SU-DHL-6 (cell line): Measurements from ENCODE around the gene ARHGAP44.

Source experiments
- H2AFZ ChIP-seq: fragments of 200-600 bp; sonication (generic); 2 replicates; pipeline ENCODE4 v1.6.1; 2014; ENCODE audit warnings: low read depth, mild to moderate bottlenecking, moderate library complexity, mixed read lengths, antibody characterized with exemption, low read length; ENCODE audit not compliant: severe bottlenecking
- H3F3A ChIP-seq: fragments of 200-600 bp; shearing (Covaris generic); 2 replicates; pipeline ENCODE4 v1.6.0; 2016; ENCODE audit warnings: antibody characterized with exemption, mild to moderate bottlenecking; ENCODE audit not compliant: insufficient read depth
- H3K27ac ChIP-seq: fragments of 200-600 bp; sonication (generic); 2 replicates; pipeline ENCODE4 v1.5.1; 2016; ENCODE audit warnings: low read depth, mild to moderate bottlenecking, low read length, moderate library complexity, mixed read lengths
- H3K27me3 ChIP-seq: fragments of 200-600 bp; sonication (generic), shearing (Covaris generic); 2 replicates; pipeline ENCODE4 v1.6.0; 2014; ENCODE audit warnings: mild to moderate bottlenecking, low read length
- H3K36me3 ChIP-seq: fragments of 200-600 bp; sonication (generic); 2 replicates; pipeline ENCODE4 v1.6.1; 2014; ENCODE audit warnings: mild to moderate bottlenecking, low read length, mixed read lengths
- H3K4me2 ChIP-seq: fragments of 300-600, 200-600 bp; shearing (Covaris generic), sonication (generic); 2 replicates; pipeline ENCODE4 v1.6.0; 2014; ENCODE audit warnings: low read length, low read depth, mild to moderate bottlenecking; ENCODE audit not compliant: poor library complexity, severe bottlenecking
- H3K4me3 ChIP-seq: fragments of 200-600 bp; sonication (generic); 2 replicates; pipeline ENCODE4 v1.5.1; 2014; ENCODE audit warnings: antibody characterized with exemption, low read length, mild to moderate bottlenecking, mixed read lengths; ENCODE audit not compliant: insufficient read depth, poor library complexity, severe bottlenecking
- H3K79me2 ChIP-seq: fragments of 200-600 bp; sonication (generic); 2 replicates; pipeline ENCODE4 v1.6.1; 2014; ENCODE audit warnings: mild to moderate bottlenecking, low read length, moderate library complexity; ENCODE audit not compliant: insufficient read depth
- H3K9ac ChIP-seq: fragments of 200-600 bp; sonication (generic); 2 replicates; pipeline ENCODE4 v1.7.0; 2014; ENCODE audit warnings: mild to moderate bottlenecking, low read length
- H3K9me2 ChIP-seq: fragments of 200-600 bp; sonication (generic); replicated peaks from 2 replicates; pipeline ENCODE4 v1.6.1; 2014; ENCODE audit warnings: low read length; ENCODE audit not compliant: insufficient read depth
- H3K9me3 ChIP-seq: fragments of 200-600 bp; sonication (generic); 2 replicates; pipeline ENCODE4 v1.6.1; 2014; ENCODE audit warnings: low read length, mixed read lengths; ENCODE audit not compliant: insufficient read depth
- H4K20me1 ChIP-seq: fragments of 200-600 bp; sonication (generic); 2 replicates; pipeline ENCODE4 v1.6.1; 2014; ENCODE audit warnings: low read depth, mild to moderate bottlenecking, antibody characterized with exemption, low read length, moderate library complexity, mixed read lengths
- EZH2phosphoT487 ChIP-seq: fragments of 200-600 bp; sonication (generic), shearing (Covaris generic); conservative IDR thresholded peaks from 2 replicates; pipeline ENCODE4 v1.6.1; 2018; ENCODE audit warnings: mild to moderate bottlenecking, antibody characterized with exemption, low read length, moderate library complexity, mixed read lengths
- TF ChIP-seq, protein P1 (sequence below): fragments of 200-600 bp; sonication (generic); IDR thresholded peaks from one replicate; pipeline ENCODE4 v1.5.1; 2017; ENCODE audit warnings: antibody characterized with exemption, mild to moderate bottlenecking, low read length, moderate library complexity; ENCODE audit not compliant: insufficient read depth, poor library complexity, severe bottlenecking

Gene ARHGAP44

DNA sequence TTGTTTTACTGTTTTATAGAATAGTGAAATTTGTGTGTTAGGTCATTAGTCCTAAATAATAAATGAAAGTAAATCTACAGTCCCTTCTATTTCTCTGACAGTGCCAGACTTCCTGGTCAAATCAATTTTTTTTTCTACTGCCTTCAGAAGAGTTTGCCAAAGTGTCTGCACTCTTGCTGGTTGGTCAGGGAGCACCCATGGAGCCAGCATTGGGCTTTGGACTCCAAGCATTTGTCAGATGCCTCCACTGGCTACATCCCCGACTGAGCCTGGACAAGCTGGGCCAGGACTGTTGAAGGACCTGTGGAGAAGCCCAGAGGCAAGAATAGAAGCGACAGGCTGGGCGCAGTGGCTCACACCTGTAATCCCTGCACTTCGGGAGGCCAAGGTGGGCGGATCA, 174.9 kb downstream of the ARHGAP44 start:
- no peak overlapping the region for H2AFZ ChIP-seq
- no peaks in the 10 kb centered on the region for H3K79me2 ChIP-seq
- no peak for TF ChIP-seq EZH2phosphoT487
- TF ChIP-seq, protein P1, sequence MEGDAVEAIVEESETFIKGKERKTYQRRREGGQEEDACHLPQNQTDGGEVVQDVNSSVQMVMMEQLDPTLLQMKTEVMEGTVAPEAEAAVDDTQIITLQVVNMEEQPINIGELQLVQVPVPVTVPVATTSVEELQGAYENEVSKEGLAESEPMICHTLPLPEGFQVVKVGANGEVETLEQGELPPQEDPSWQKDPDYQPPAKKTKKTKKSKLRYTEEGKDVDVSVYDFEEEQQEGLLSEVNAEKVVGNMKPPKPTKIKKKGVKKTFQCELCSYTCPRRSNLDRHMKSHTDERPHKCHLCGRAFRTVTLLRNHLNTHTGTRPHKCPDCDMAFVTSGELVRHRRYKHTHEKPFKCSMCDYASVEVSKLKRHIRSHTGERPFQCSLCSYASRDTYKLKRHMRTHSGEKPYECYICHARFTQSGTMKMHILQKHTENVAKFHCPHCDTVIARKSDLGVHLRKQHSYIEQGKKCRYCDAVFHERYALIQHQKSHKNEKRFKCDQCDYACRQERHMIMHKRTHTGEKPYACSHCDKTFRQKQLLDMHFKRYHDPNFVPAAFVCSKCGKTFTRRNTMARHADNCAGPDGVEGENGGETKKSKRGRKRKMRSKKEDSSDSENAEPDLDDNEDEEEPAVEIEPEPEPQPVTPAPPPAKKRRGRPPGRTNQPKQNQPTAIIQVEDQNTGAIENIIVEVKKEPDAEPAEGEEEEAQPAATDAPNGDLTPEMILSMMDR, result no peak
- no peaks in the 10 kb centered on the region for H4K20me1 ChIP-seq
- no peaks in the 10 kb centered on the region for H3K27me3 ChIP-seq
- no peak overlapping the region for H3K27ac ChIP-seq
- H3K4me3 ChIP-seq, result no peak overlapping the region
- no peak overlapping the region for H3K9ac ChIP-seq
- H3K36me3 ChIP-seq, result no peaks in the 10 kb centered on the region
- no peak overlapping the region for H3K4me2 ChIP-seq
- no peaks in the 10 kb centered on the region for H3K9me2 ChIP-seq
- no peaks in the 10 kb centered on the region for H3F3A ChIP-seq
- H3K9me3 ChIP-seq, result no peaks in the 10 kb centered on the region

DNA sequence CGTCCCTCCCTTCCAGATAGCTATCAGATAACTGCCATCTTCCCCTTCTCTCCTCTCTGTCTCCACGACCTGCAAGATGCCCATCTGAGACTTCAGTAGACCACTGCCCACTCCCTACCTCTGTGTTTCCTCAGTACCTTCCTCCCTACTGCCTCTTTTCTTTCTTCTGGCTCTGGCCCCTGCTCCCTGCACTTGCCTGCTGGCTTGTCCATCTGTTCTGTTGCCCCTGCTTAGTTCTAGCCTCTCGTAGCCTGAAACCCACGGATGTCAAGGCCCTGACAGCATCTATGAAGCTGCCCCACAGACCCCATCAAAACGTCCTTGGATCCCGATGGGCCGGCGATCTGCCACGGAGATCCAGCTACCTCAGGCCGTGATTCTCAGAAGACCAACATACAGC, 175.5 kb downstream of the ARHGAP44 start:
- H4K20me1 ChIP-seq, result no peaks in the 10 kb centered on the region
- H3K36me3 ChIP-seq, result no peaks in the 10 kb centered on the region
- no peak overlapping the region for H2AFZ ChIP-seq
- no peaks in the 10 kb centered on the region for H3K9me3 ChIP-seq
- no peak overlapping the region for H3K4me2 ChIP-seq
- no peak overlapping the region for H3K27ac ChIP-seq
- H3K27me3 ChIP-seq, result no peaks in the 10 kb centered on the region
- no peaks in the 10 kb centered on the region for H3F3A ChIP-seq
- TF ChIP-seq, protein P1, result no peak
- no peak for TF ChIP-seq EZH2phosphoT487
- no peaks in the 10 kb centered on the region for H3K79me2 ChIP-seq
- H3K4me3 ChIP-seq, result no peak overlapping the region
- no peaks in the 10 kb centered on the region for H3K9me2 ChIP-seq
- no peak overlapping the region for H3K9ac ChIP-seq

DNA sequence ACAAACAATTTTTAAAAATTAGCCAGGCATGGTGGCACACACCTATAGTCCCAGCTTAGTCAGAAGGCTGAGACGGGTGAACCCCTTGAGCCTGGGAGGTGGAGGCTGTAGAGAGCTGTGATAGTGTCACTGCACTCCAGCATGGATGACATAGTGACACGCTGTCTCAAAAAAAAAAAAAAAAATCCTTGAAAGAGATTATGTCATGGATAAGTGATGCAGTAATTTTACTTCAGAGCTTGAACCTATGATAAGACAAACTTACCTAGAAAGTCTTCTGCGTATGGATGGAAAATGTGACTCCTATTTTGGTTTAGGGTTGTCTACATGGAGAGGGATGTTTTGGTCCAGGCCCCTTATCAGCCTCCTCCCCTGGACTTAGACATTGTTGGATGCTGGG, 176.7 kb downstream of the ARHGAP44 start:
- no peak overlapping the region for H2AFZ ChIP-seq
- no peaks in the 10 kb centered on the region for H4K20me1 ChIP-seq
- no peak overlapping the region for H3K4me2 ChIP-seq
- H3K9me3 ChIP-seq, result no peaks in the 10 kb centered on the region
- H3K27me3 ChIP-seq, result no peaks in the 10 kb centered on the region
- no peaks in the 10 kb centered on the region for H3K9me2 ChIP-seq
- no peaks in the 10 kb centered on the region for H3K36me3 ChIP-seq
- no peaks in the 10 kb centered on the region for H3F3A ChIP-seq
- H3K79me2 ChIP-seq, result no peaks in the 10 kb centered on the region
- no peak overlapping the region for H3K4me3 ChIP-seq
- no peak overlapping the region for H3K27ac ChIP-seq
- no peak overlapping the region for H3K9ac ChIP-seq
- TF ChIP-seq EZH2phosphoT487, result no peak
- TF ChIP-seq, protein P1, result no peak

DNA sequence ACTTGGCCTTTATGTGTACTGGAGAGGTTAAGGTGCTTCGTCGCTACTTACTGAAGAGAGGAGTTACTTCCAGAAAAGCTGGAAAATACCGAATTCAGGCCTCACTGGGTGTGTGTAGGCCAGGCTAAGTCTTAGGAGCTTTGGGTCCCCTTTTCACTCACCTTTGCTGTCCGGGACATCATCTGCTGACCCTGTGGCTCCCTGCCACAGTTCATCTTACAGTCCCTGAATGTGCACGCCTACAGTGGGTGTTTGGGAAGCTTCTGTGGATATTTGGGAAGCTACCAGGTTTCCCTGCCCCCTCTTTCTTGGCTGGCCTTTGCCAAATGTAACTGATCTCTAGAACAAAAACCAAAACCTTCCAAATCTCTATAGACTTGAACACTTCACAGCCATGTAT, 177.1 kb downstream of the ARHGAP44 start:
- Histone ChIP-seq H3K27ac (no peak overlapping the region), H3K9me2 (no peaks in the 10 kb centered on the region), H3K9me3 (no peaks in the 10 kb centered on the region), H3K36me3 (no peaks in the 10 kb centered on the region), H4K20me1 (no peaks in the 10 kb centered on the region), H3F3A (no peaks in the 10 kb centered on the region), H3K79me2 (no peaks in the 10 kb centered on the region), H3K4me3 (no peak overlapping the region), H3K9ac (no peak overlapping the region), H3K27me3 (no peaks in the 10 kb centered on the region), H2AFZ (no peak overlapping the region), H3K4me2 (no peak overlapping the region)
- TF ChIP-seq, protein P1, result no peak
- TF ChIP-seq EZH2phosphoT487, result no peak
